Stimulated activated CD4-positive, alpha-beta T cell treated with anti-CD3 and anti-CD28 coated beads, TNF-alpha, amount 100 ng/mL, for 48 hours (primary cell): ENCODE data around the gene INTS7.
"Not testable (repeated sequence)": the region's sequence is repeated elsewhere in the genome, so short reads cannot be mapped to it uniquely, and the experiment has no call there.

ENCODE experiments used
- DNase-seq, 3 donors: peaks; one replicate each; pipeline ENCODE4 v3.0.0-alpha.2; 2020; ENCODE audit warnings: low read depth in 3 of 3

INTS7 gene

GRCh38 chr1:212037900-212038299 lies 2.5 kb upstream of the INTS7 start:
- DNase-seq, result no peak

- no peak for DNase-seq
Measured at GRCh38 chr1:212035835-212036605, 663 bp upstream of the INTS7 start.

- DNase-seq, result no peak
Measured at GRCh38 chr1:212034516-212035122, 738 bp downstream of the INTS7 start.

GRCh38 chr1:212030936-212031528 lies 4.3 kb downstream of the INTS7 start:
- DNase-seq, result no peak

GRCh38 chr1:212027727-212028126 lies 7.6 kb downstream of the INTS7 start:
- not testable (repeated sequence) for DNase-seq

- no peak for DNase-seq
Measured at GRCh38 chr1:212024469-212025149, 10.7 kb downstream of the INTS7 start.

GRCh38 chr1:212022908-212023307 lies 12.4 kb downstream of the INTS7 start:
- DNase-seq, result not testable (repeated sequence)

- DNase-seq, result no peak
Measured at GRCh38 chr1:212021563-212021962, 13.8 kb downstream of the INTS7 start.

GRCh38 chr1:212020975-212021374 lies 14.4 kb downstream of the INTS7 start:
- no peak for DNase-seq

- no peak for DNase-seq
Measured at GRCh38 chr1:212013672-212014071, 21.7 kb downstream of the INTS7 start.

- DNase-seq, result peak; percentile 39 to 44 (median 39)
Measured at GRCh38 chr1:212012034-212012740, 23.2 kb downstream of the INTS7 start.

GRCh38 chr1:212010004-212010403 lies 25.4 kb downstream of the INTS7 start:
- no peak for DNase-seq

GRCh38 chr1:212009561-212009960 lies 25.8 kb downstream of the INTS7 start:
- DNase-seq, result no peak

GRCh38 chr1:212007886-212008285 lies 27.5 kb downstream of the INTS7 start:
- DNase-seq, result no peak

- no peak for DNase-seq
Measured at GRCh38 chr1:212007178-212007577, 28.2 kb downstream of the INTS7 start.

GRCh38 chr1:212004895-212005608 lies 30.3 kb downstream of the INTS7 start:
- no peak for DNase-seq

- no peak for DNase-seq
Measured at GRCh38 chr1:212002536-212002935, 32.8 kb downstream of the INTS7 start.

- not testable (repeated sequence) for DNase-seq
Measured at GRCh38 chr1:211997426-211997825, 37.9 kb downstream of the INTS7 start.

GRCh38 chr1:211991695-211992094 lies 43.7 kb downstream of the INTS7 start:
- no peak for DNase-seq

GRCh38 chr1:211986628-211987254 lies 48.6 kb downstream of the INTS7 start:
- DNase-seq, result no peak
